Heart left ventricle (tissue), 16 donors: ENCODE data around the gene LRRC3. TPM values are rescaled to one million over a fixed set of nuclear protein-coding genes. Genes with fewer than 3 reads are reported as not detected.

ENCODE experiments used
- ATAC-seq, 4 donors: fragments of 200-7000 bp; cut with Tn5 transposase; one replicate each; pipeline ENCODE4 v1.9.1; 2020 to 2022; ENCODE audit warnings: moderate library complexity in 4 of 4, mild to moderate bottlenecking in 3 of 4, moderate number of reproducible peaks in 1 of 4
- DNase-seq, 5 donors: peaks; one replicate each; pipeline ENCODE4 v3.0.0-alpha.2; 2020
- H3K27ac ChIP-seq, 12 donors: fragments of 200-600 bp; sonication (generic) in 4 of 12; one replicate each; pipeline versions ENCODE4 v1.5.0 to v1.8.0; 2016 to 2022; ENCODE audit warnings: mild to moderate bottlenecking in 2 of 12
- H3K27me3 ChIP-seq, 9 donors: fragments of 200-600 bp; sonication (generic) in 2 of 9; one replicate each; pipeline versions ENCODE4 v1.5.1 to v1.8.0; 2016 to 2022; ENCODE audit warnings: mild to moderate bottlenecking in 3 of 9
- H3K36me3 ChIP-seq, 9 donors: fragments of 200-600 bp; sonication (generic) in 2 of 9; one replicate each; pipeline versions ENCODE4 v1.5.0 to v1.8.0; 2018 to 2022; ENCODE audit warnings: mild to moderate bottlenecking in 2 of 9
- H3K4me1 ChIP-seq, 12 donors: fragments of 200-600 bp; sonication (generic) in 4 of 12; one replicate each; pipeline versions ENCODE4 v1.5.0 to v1.8.0; 2016 to 2022; ENCODE audit warnings: mild to moderate bottlenecking in 3 of 12
- H3K4me3 ChIP-seq, 12 donors: fragments of 200-600 bp; sonication (generic) in 4 of 12; one replicate each; pipeline versions ENCODE4 v1.5.0 to v1.8.0; 2017 to 2022; ENCODE audit warnings: mild to moderate bottlenecking in 9 of 12, moderate library complexity in 4 of 12
- H3K9me3 ChIP-seq, 12 donors: fragments of 200-600 bp; sonication (generic) in 4 of 12; one replicate each; pipeline versions ENCODE4 v1.5.0 to v1.8.0; 2016 to 2022; ENCODE audit warnings: mild to moderate bottlenecking in 1 of 12
- CTCF ChIP-seq, 12 donors: fragments of 200-600 bp; sonication (generic) in 4 of 12; IDR thresholded peaks; one replicate each; pipeline versions ENCODE4 v1.5.0 to v1.8.0; 2018 to 2022; ENCODE audit warnings: antibody characterized with exemption in 12 of 12, mild to moderate bottlenecking in 5 of 12
- POLR2A ChIP-seq, 2 donors: fragments of 450-650 bp; IDR thresholded peaks; one replicate each; pipeline ENCODE4 v1.6.1; 2017; ENCODE audit warnings: antibody characterized with exemption in 2 of 2, mild to moderate bottlenecking in 2 of 2, moderate library complexity in 2 of 2
- WGBS, 4 donors: extraction: QIAGEN DNeasy Blood & Tissue Kit in 2 of 4; methylation state at CpG; one replicate each; pipeline versions ENCODE4 v1.1.5 to v1.1.7; 2013 to 2018; 5-methylcytosine and 5-hydroxymethylcytosine counted together
- intact Hi-C, 10 donors: fragments of 100-400 bp; cut with DNase I; formaldehyde crosslinking; loops; one replicate each; pipeline versions ENCODE4 v1.11.1 to v1.14.2; 2022
- polyA plus RNA-seq, 2 donors: library from polyadenylated mRNA; stranded (reverse); fragments of 200-250 nt; gene quantifications; one replicate each; pipeline ENCODE4 v1.2.3, GENCODE V29; 2013
- total RNA-seq, 9 donors: library from RNA; depleted of rRNA in 2 of 9; stranded (reverse); fragments of >200 nt in 2 of 9; fragmentation: NEBNext Ultra II Directional in 3 of 9; extraction: Animal tissue kit (Norgen Biotek cat#: 25700) in 3 of 9; gene quantifications; one replicate each; pipeline versions ENCODE4 v1.1.0 to v1.2.4, GENCODE V29; 2016 to 2023
- donor health status: ischemic (EF 13 %, LVEDD 7.1; RV severe dilation, severe dysfunction).
- donor health status: healthy with polysubstance abuse.
- donor health status: DM: no; HTN: yes; CAD: no.
- donor health status: DM: no; HTN: no; CAD: no.
- donor health status: ischemic (EF 25% LVEDD 6.9; RV normal size, moderate dysfunction).
- donor health status: ischemic (EF 25% LVEDD 5.7; RV mildly dilated, moderate dysfunction).
- donor health status: healthy.
- donor health status: DM: yes; HTN: yes; CAD: no.
- donor health status: ischemic (EF 35%, LVEDD 5.7; RV mildly dilated, moderate dysfunction).
- donor health status: nonischemic (EF 11% LVEDD 7.7; RV severe dilation, severe dysfunction).
- donor health status: DM: yes; HTN: yes; CAD: no.
- donor health status: PGD.
- donor health status: ischemic (EF 29% LVEDD 5.4; RV normal size, mild dysfunction).
- donor health status: nonischemic (EF 23%, LVEDD 6.1; RV moderate dilation, normal function).

The LRRC3 gene
- total and polyA plus RNA-seq, 11 donors = 1.4 to 5.8 (median 2.3) TPM

GRCh38 chr21:44442266-44443125 is 12.8 kb upstream of the LRRC3 start:
- H3K9me3 ChIP-seq = no peaks in the 10 kb centered on the region
- no peak for ATAC-seq
- H3K4me1 ChIP-seq = peaks cover 0 to 14% (median 2%) of the 10 kb centered on the region in 12 donors
- 73 to 78% (median 77%) methylated on average over 18 to 19 of the region's 19 CpGs for WGBS, 4 donors
- peak in 2 of 5 donors; percentile 8 to 15 for DNase-seq
- no peak overlapping the region for H3K27ac ChIP-seq
- no peak overlapping the region for H3K4me3 ChIP-seq
- peaks cover 0 to 3% (median 0%) of the 10 kb centered on the region in 9 donors for H3K27me3 ChIP-seq
- intact Hi-C loops = loop anchor here in 1 of 10 donors (10.0 kb wide), 1 partner anchor 78 kb away; no protein-coding TSS in a partner anchor
- peaks cover 0 to 15% (median 0%) of the 10 kb centered on the region in 9 donors for H3K36me3 ChIP-seq
- no peak for TF ChIP-seq POLR2A (IDR thresholded peaks at IDR 0.05)

DNA sequence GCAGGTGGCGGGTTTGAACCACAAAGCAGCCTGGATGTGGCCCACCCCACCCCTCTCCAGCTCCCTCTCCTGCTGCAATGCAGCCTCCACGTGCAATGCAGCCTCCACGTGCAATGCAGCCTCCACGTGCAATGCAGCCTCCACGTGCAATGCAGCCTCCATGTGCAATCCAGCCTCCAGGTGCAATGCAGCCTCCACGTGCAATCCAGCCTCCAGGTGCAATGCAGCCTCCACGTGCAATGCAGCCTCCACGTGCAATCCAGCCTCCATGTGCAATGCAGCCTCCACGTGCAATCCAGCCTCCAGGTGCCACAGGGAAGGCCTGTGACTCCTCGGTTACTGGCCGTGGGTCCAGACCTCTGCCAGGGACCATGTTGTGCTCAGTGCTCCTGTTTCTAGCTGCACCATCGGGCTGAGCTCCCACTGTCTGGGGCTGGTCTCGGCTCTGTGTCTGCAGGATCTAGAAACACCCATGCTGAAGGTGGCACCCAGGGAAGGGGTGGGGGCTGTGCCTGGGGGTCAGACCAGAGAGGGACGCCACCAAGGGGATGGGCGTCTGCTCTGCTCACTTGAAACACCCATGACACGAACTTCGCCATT is 11.9 kb upstream of the LRRC3 start:
- TF ChIP-seq CTCF (IDR thresholded peaks at IDR 0.05) (no peak), POLR2A (IDR thresholded peaks at IDR 0.05) (no peak)
- peaks cover 0 to 6% (median 0%) of the 10 kb centered on the region in 9 donors for H3K27me3 ChIP-seq
- WGBS, 4 donors = 74 to 95% (median 83%) methylated on average over 7 to 17 of the region's 17 CpGs
- no peak overlapping the region for H3K27ac ChIP-seq
- H3K36me3 ChIP-seq = peaks cover 0 to 8% (median 0%) of the 10 kb centered on the region in 9 donors
- intact Hi-C loops = loop anchor here in 1 of 10 donors (10.0 kb wide), 1 partner anchor 79 kb away; no protein-coding TSS in a partner anchor
- H3K4me1 ChIP-seq = peaks cover 0 to 6% (median 0%) of the 10 kb centered on the region in 12 donors
- no peak overlapping the region for H3K4me3 ChIP-seq
- DNase-seq (peak in 1 of 5 donors; percentile 17), ATAC-seq (no peak)
- no peaks in the 10 kb centered on the region for H3K9me3 ChIP-seq

DNA sequence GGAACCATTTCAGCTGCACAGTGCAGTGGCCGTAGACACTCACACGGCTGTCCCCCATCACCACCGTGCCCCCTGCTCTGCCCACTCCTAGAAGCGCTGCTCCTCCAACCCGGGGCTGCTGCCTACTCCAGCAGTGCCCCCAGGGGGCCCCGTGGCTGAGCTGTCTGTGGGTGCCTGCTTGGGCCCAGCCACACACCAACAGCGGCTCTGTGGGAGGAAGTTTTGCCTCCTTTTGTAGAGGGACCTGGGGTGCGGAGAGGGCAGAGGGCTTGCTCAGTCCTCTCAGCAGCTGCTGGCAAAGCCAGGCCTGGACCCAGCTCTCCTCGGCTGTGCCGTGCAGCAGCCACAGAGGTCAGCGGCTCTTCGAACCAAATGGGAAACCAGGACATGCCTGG is 11.4 kb upstream of the LRRC3 start:
- Histone ChIP-seq H3K27ac (no peak overlapping the region), H3K36me3 (peaks cover 0 to 8% (median 0%) of the 10 kb centered on the region in 9 donors), H3K9me3 (no peaks in the 10 kb centered on the region), H3K4me1 (peaks cover 0 to 6% (median 0%) of the 10 kb centered on the region in 12 donors), H3K27me3 (peaks cover 0 to 10% (median 0%) of the 10 kb centered on the region in 9 donors), H3K4me3 (no peak overlapping the region)
- intact Hi-C loops = loop anchor here in 1 of 10 donors (10.0 kb wide), 1 partner anchor 79 kb away; no protein-coding TSS in a partner anchor
- TF ChIP-seq POLR2A (IDR thresholded peaks at IDR 0.05) (no peak), CTCF (IDR thresholded peaks at IDR 0.05) (no peak)
- WGBS, 4 donors = 86 to 94% (median 90%) methylated on average over 2 to 12 of the region's 12 CpGs
- peak in 1 of 5 donors; percentile 8 for DNase-seq
- no peak for ATAC-seq

DNA sequence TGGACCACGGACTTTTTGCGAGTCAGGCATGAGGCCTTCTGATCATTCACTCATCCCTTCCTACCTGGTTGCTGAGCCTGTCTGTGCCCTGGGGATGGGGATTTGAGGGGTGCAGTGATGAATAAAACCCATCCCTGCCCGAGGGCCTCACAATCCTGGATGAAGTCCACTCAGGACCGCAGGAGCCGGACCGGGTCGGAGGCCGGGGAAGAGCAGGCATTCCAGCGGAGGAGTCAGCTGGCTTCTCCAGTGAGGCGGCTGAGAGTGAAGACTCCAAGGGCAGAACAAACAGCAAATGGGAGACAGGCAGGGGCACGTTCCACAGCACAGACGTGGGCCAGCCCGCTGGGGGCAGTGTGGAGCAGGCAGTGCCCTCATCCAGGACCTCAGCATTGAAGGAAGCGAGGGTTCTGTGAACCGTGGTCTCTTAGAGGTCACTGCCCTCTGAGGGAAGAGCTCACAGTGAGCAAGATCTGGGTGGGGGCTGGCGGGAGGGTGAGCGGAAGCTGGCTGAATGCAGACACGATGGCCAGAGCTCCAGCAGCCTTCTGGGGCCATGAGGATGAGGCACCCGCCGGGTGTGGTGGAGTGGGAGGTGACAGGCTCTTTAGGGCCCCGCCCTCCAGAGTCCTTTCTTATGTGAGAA is 10.9 kb upstream of the LRRC3 start:
- H3K27ac ChIP-seq = no peak overlapping the region
- no peak for TF ChIP-seq CTCF (IDR thresholded peaks at IDR 0.05)
- TF ChIP-seq POLR2A (IDR thresholded peaks at IDR 0.05) = no peak
- WGBS, 4 donors = 70 to 77% (median 75%) methylated on average over 14 to 21 of the region's 21 CpGs
- peaks cover 0 to 13% (median 0%) of the 10 kb centered on the region in 9 donors for H3K27me3 ChIP-seq
- peaks cover 0 to 1% (median 0%) of the 10 kb centered on the region in 12 donors for H3K4me1 ChIP-seq
- no peak for ATAC-seq
- H3K4me3 ChIP-seq = no peak overlapping the region
- DNase-seq = peak in 1 of 5 donors; percentile 23
- H3K36me3 ChIP-seq = peaks cover 0 to 7% (median 0%) of the 10 kb centered on the region in 9 donors
- no peaks in the 10 kb centered on the region for H3K9me3 ChIP-seq
- intact Hi-C loops = loop anchor here in 1 of 10 donors (10.0 kb wide), 1 partner anchor 80 kb away; no protein-coding TSS in a partner anchor
